ENCODE results near the gene RBM23.

Gene RBM23

GRCh38 chr14:22932146-22932545 lies 13.2 kb upstream of the RBM23 start:
- H3K27me3 ChIP-seq (ENCODE audit: control insufficient read depth, insufficient read depth, low read length): no peaks in the 10 kb centered on the region
- H3K4me1 ChIP-seq (ENCODE audit: control insufficient read depth, insufficient read depth, low read length): peaks cover 15% of the 10 kb centered on the region
- no peaks in the 10 kb centered on the region for H3K36me3 ChIP-seq (ENCODE audit: insufficient read depth, low read length)
- no peak overlapping the region for H3K9ac ChIP-seq (ENCODE audit: low read depth, low read length)
- no peak overlapping the region for H3K4me2 ChIP-seq (ENCODE audit: low read length)
- no peak overlapping the region for H3K4me3 ChIP-seq (ENCODE audit: low read length)
- H3K9me3 ChIP-seq (replicated peaks; ENCODE audit: low read length): no peaks in the 10 kb centered on the region

- H3K4me1 ChIP-seq (ENCODE audit: control insufficient read depth, insufficient read depth, low read length): peaks cover 24% of the 10 kb centered on the region
- peaks cover 13% of the 10 kb centered on the region for H3K36me3 ChIP-seq (ENCODE audit: insufficient read depth, low read length)
- H3K4me3 ChIP-seq (ENCODE audit: low read length): peak overlapping the region; percentile 72
- no peaks in the 10 kb centered on the region for H3K9me3 ChIP-seq (replicated peaks; ENCODE audit: low read length)
- no peaks in the 10 kb centered on the region for H3K27me3 ChIP-seq (ENCODE audit: control insufficient read depth, insufficient read depth, low read length)
- H3K4me2 ChIP-seq (ENCODE audit: low read length): peak overlapping the region; percentile 89
- H3K9ac ChIP-seq (ENCODE audit: low read depth, low read length): peak overlapping the region; percentile 73
These were observed 11.0 kb upstream of the RBM23 start for GRCh38 chr14:22929961-22930364.

- peak within 1 kb of the TSS; percentile 83 for H3K4me3 ChIP-seq (ENCODE audit: low read length)
These were observed 10.4 kb upstream of the RBM23 start, which contains the start of gene PRMT5 for GRCh38 chr14:22929104-22929960. Gene PRMT5 (minus strand): TSS chr14:22929376. CDS start chr14:22929361, 15 bp downstream.

GRCh38 chr14:22928237-22929103 lies 9.5 kb upstream of the RBM23 start:
- H3K9ac ChIP-seq (ENCODE audit: low read depth, low read length): peak overlapping the region; percentile 89
- H3K4me3 ChIP-seq (ENCODE audit: low read length): peak overlapping the region; percentile 83

More at GRCh38 chr14:22929104-22929960, 10.4 kb upstream of the RBM23 start, which contains the start of gene PRMT5:
- H3K4me1 ChIP-seq (ENCODE audit: control insufficient read depth, insufficient read depth, low read length): peaks cover 24% of the 10 kb centered on the region
- H3K36me3 ChIP-seq (ENCODE audit: insufficient read depth, low read length): peaks cover 18% of the 10 kb centered on the region
- H3K9me3 ChIP-seq (replicated peaks; ENCODE audit: low read length): no peaks in the 10 kb centered on the region
- H3K4me2 ChIP-seq (ENCODE audit: low read length): peak within 1 kb of the TSS; percentile 92
- peak within 1 kb of the TSS; percentile 89 for H3K9ac ChIP-seq (ENCODE audit: low read depth, low read length)
- H3K27me3 ChIP-seq (ENCODE audit: control insufficient read depth, insufficient read depth, low read length): no peaks in the 10 kb centered on the region

GRCh38 chr14:22926316-22926715 lies 7.4 kb upstream of the RBM23 start:
- peaks cover 43% of the 10 kb centered on the region for H3K36me3 ChIP-seq (ENCODE audit: insufficient read depth, low read length)
- peak overlapping the region; percentile 3 for H3K4me2 ChIP-seq (ENCODE audit: low read length)
- H3K4me1 ChIP-seq (ENCODE audit: control insufficient read depth, insufficient read depth, low read length): peaks cover 24% of the 10 kb centered on the region
- no peaks in the 10 kb centered on the region for H3K9me3 ChIP-seq (replicated peaks; ENCODE audit: low read length)
- H3K4me3 ChIP-seq (ENCODE audit: low read length): no peak overlapping the region
- no peak overlapping the region for H3K9ac ChIP-seq (ENCODE audit: low read depth, low read length)
- no peaks in the 10 kb centered on the region for H3K27me3 ChIP-seq (ENCODE audit: control insufficient read depth, insufficient read depth, low read length)

More at GRCh38 chr14:22928237-22929103, 9.5 kb upstream of the RBM23 start:
- H3K27me3 ChIP-seq (ENCODE audit: control insufficient read depth, insufficient read depth, low read length): no peaks in the 10 kb centered on the region
- no peaks in the 10 kb centered on the region for H3K9me3 ChIP-seq (replicated peaks; ENCODE audit: low read length)
- H3K4me1 ChIP-seq (ENCODE audit: control insufficient read depth, insufficient read depth, low read length): peaks cover 24% of the 10 kb centered on the region
- H3K4me2 ChIP-seq (ENCODE audit: low read length): peak overlapping the region; percentile 92
- H3K36me3 ChIP-seq (ENCODE audit: insufficient read depth, low read length): peaks cover 26% of the 10 kb centered on the region

- Histone ChIP-seq H3K4me3 (ENCODE audit: low read length) (no peak overlapping the region), H3K27me3 (ENCODE audit: control insufficient read depth, insufficient read depth, low read length) (no peaks in the 10 kb centered on the region), H3K9me3 (replicated peaks; ENCODE audit: low read length) (no peaks in the 10 kb centered on the region), H3K36me3 (ENCODE audit: insufficient read depth, low read length) (peaks cover 51% of the 10 kb centered on the region), H3K4me2 (ENCODE audit: low read length) (no peak overlapping the region), H3K4me1 (ENCODE audit: control insufficient read depth, insufficient read depth, low read length) (peaks cover 24% of the 10 kb centered on the region), H3K9ac (ENCODE audit: low read depth, low read length) (no peak overlapping the region)
These were observed 6.6 kb upstream of the RBM23 start for GRCh38 chr14:22925513-22925912.

GRCh38 chr14:22923746-22924145 lies 4.8 kb upstream of the RBM23 start:
- H3K27me3 ChIP-seq (ENCODE audit: control insufficient read depth, insufficient read depth, low read length): no peaks in the 10 kb centered on the region
- no peak overlapping the region for H3K4me3 ChIP-seq (ENCODE audit: low read length)
- peaks cover 56% of the 10 kb centered on the region for H3K36me3 ChIP-seq (ENCODE audit: insufficient read depth, low read length)
- H3K9ac ChIP-seq (ENCODE audit: low read depth, low read length): no peak overlapping the region
- peaks cover 24% of the 10 kb centered on the region for H3K4me1 ChIP-seq (ENCODE audit: control insufficient read depth, insufficient read depth, low read length)
- H3K4me2 ChIP-seq (ENCODE audit: low read length): no peak overlapping the region
- no peaks in the 10 kb centered on the region for H3K9me3 ChIP-seq (replicated peaks; ENCODE audit: low read length)

GRCh38 chr14:22922294-22922693 lies 3.3 kb upstream of the RBM23 start:
- no peaks in the 10 kb centered on the region for H3K9me3 ChIP-seq (replicated peaks; ENCODE audit: low read length)
- H3K36me3 ChIP-seq (ENCODE audit: insufficient read depth, low read length): peaks cover 56% of the 10 kb centered on the region
- H3K4me2 ChIP-seq (ENCODE audit: low read length): no peak overlapping the region
- no peak overlapping the region for H3K4me3 ChIP-seq (ENCODE audit: low read length)
- H3K4me1 ChIP-seq (ENCODE audit: control insufficient read depth, insufficient read depth, low read length): peaks cover 20% of the 10 kb centered on the region
- no peaks in the 10 kb centered on the region for H3K27me3 ChIP-seq (ENCODE audit: control insufficient read depth, insufficient read depth, low read length)
- H3K9ac ChIP-seq (ENCODE audit: low read depth, low read length): no peak overlapping the region

GRCh38 chr14:22920697-22921096 lies 1.7 kb upstream of the RBM23 start:
- Histone ChIP-seq H3K4me3 (ENCODE audit: low read length) (no peak overlapping the region), H3K9ac (ENCODE audit: low read depth, low read length) (no peak overlapping the region), H3K4me2 (ENCODE audit: low read length) (no peak overlapping the region), H3K27me3 (ENCODE audit: control insufficient read depth, insufficient read depth, low read length) (no peaks in the 10 kb centered on the region), H3K36me3 (ENCODE audit: insufficient read depth, low read length) (peaks cover 58% of the 10 kb centered on the region), H3K9me3 (replicated peaks; ENCODE audit: low read length) (no peaks in the 10 kb centered on the region), H3K4me1 (ENCODE audit: control insufficient read depth, insufficient read depth, low read length) (peaks cover 11% of the 10 kb centered on the region)

- peak overlapping the region; percentile 42 for H3K9ac ChIP-seq (ENCODE audit: low read depth, low read length)
- H3K36me3 ChIP-seq (ENCODE audit: insufficient read depth, low read length): peaks cover 53% of the 10 kb centered on the region
These were observed 612 bp upstream of the RBM23 start for GRCh38 chr14:22919601-22919921.

GRCh38 chr14:22915886-22916521 lies 2.9 kb downstream of the RBM23 start:
- Histone ChIP-seq H3K4me2 (ENCODE audit: low read length) (no peak overlapping the region), H3K4me3 (ENCODE audit: low read length) (no peak overlapping the region), H3K9ac (ENCODE audit: low read depth, low read length) (no peak overlapping the region), H3K36me3 (ENCODE audit: insufficient read depth, low read length) (peaks cover 23% of the 10 kb centered on the region), H3K9me3 (replicated peaks; ENCODE audit: low read length) (no peaks in the 10 kb centered on the region), H3K4me1 (ENCODE audit: control insufficient read depth, insufficient read depth, low read length) (peaks cover 11% of the 10 kb centered on the region), H3K27me3 (ENCODE audit: control insufficient read depth, insufficient read depth, low read length) (no peaks in the 10 kb centered on the region)

More at GRCh38 chr14:22919601-22919921, 612 bp upstream of the RBM23 start:
- no peaks in the 10 kb centered on the region for H3K9me3 ChIP-seq (replicated peaks; ENCODE audit: low read length)
- H3K4me3 ChIP-seq (ENCODE audit: low read length): peak overlapping the region; percentile 57
- peak overlapping the region; percentile 80 for H3K4me2 ChIP-seq (ENCODE audit: low read length)
- H3K4me1 ChIP-seq (ENCODE audit: control insufficient read depth, insufficient read depth, low read length): peaks cover 11% of the 10 kb centered on the region
- H3K27me3 ChIP-seq (ENCODE audit: control insufficient read depth, insufficient read depth, low read length): no peaks in the 10 kb centered on the region

All from skeletal muscle satellite cell (primary cell).